Measurements from ENCODE around the gene TTC17. TPM values are rescaled to one million over a fixed set of nuclear protein-coding genes. Genes with fewer than 3 reads are reported as not detected.

TTC17 gene
- total and polyA plus RNA-seq, 12 donors: 44.2 to 126 (median 69.2) TPM

DNA sequence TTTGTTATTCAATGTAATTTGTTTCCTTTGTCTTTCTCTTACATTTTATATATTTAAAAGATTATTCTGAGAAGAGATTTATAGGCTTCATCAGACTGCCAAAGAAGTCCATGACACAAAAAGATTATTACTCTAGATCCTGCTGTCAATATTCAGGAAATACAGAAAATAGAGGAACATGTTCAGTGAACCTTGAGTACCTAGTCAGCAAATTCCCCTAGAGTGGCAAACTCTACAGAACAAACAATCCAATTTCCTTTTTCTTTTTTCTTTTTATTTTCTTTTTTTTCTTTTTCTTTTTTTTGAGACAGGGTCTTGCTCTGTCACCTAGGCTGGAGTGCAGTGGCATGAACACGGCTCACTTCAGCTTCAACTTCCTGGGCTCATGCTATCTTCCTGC lies 23.9 kb downstream of the TTC17 start:
- TF ChIP-seq, protein P1, sequence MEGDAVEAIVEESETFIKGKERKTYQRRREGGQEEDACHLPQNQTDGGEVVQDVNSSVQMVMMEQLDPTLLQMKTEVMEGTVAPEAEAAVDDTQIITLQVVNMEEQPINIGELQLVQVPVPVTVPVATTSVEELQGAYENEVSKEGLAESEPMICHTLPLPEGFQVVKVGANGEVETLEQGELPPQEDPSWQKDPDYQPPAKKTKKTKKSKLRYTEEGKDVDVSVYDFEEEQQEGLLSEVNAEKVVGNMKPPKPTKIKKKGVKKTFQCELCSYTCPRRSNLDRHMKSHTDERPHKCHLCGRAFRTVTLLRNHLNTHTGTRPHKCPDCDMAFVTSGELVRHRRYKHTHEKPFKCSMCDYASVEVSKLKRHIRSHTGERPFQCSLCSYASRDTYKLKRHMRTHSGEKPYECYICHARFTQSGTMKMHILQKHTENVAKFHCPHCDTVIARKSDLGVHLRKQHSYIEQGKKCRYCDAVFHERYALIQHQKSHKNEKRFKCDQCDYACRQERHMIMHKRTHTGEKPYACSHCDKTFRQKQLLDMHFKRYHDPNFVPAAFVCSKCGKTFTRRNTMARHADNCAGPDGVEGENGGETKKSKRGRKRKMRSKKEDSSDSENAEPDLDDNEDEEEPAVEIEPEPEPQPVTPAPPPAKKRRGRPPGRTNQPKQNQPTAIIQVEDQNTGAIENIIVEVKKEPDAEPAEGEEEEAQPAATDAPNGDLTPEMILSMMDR (IDR thresholded peaks at IDR 0.05): no peak
- TF ChIP-seq POLR2A (IDR thresholded peaks at IDR 0.05): no peak
- Histone ChIP-seq H3K27ac (no peak overlapping the region), H3K9me3 (replicated peaks in 1 of 3) (no peaks in the 10 kb centered on the region), H3K36me3 (replicated peaks in 1 of 2) (no peaks in the 10 kb centered on the region), H3K4me1 (replicated peaks in 1 of 2) (peaks cover 0 to 12% of the 10 kb centered on the region in 2 donors), H3K4me3 (no peak overlapping the region), H3K27me3 (no peaks in the 10 kb centered on the region)
- DNase-seq: no peak
- intact Hi-C loops (cut with DNase I): no loop called here
- 87 to 100% (median 94%) methylated on average over 1 of the region's 1 CpG for WGBS, 4 donors

DNA sequence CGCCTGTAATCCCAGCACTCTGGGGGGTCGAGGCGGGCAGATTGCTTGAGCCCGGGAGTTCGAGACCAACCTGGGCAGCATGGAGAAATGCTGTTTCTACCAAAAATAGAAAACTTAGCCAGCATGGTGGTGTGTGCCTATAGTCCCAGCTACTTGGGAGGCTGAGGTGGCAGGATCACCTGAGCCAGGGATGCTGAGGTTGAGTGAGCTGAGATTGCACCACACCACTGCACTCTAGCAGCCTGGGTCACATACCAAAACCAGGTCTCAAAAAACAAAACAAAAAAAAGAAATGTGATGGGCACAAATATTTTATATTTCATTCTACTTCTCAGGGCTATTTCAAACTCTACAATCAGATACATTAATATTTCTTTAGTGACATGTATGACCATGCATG lies 25.7 kb downstream of the TTC17 start:
- no peak for TF ChIP-seq POLR2A (IDR thresholded peaks at IDR 0.05)
- TF ChIP-seq, protein P1 (IDR thresholded peaks at IDR 0.05): no peak
- H3K4me3 ChIP-seq: no peak overlapping the region
- no peak overlapping the region for H3K27ac ChIP-seq
- H3K9me3 ChIP-seq (replicated peaks in 1 of 3): no peaks in the 10 kb centered on the region
- H3K4me1 ChIP-seq (replicated peaks in 1 of 2): no peaks in the 10 kb centered on the region
- 89 to 99% (median 92%) methylated on average over 5 of the region's 5 CpGs for WGBS, 4 donors
- no peak for DNase-seq
- intact Hi-C loops (cut with DNase I): no loop called here
- H3K36me3 ChIP-seq (replicated peaks in 1 of 2): peaks cover 0 to 3% of the 10 kb centered on the region in 2 donors
- no peaks in the 10 kb centered on the region for H3K27me3 ChIP-seq

DNA sequence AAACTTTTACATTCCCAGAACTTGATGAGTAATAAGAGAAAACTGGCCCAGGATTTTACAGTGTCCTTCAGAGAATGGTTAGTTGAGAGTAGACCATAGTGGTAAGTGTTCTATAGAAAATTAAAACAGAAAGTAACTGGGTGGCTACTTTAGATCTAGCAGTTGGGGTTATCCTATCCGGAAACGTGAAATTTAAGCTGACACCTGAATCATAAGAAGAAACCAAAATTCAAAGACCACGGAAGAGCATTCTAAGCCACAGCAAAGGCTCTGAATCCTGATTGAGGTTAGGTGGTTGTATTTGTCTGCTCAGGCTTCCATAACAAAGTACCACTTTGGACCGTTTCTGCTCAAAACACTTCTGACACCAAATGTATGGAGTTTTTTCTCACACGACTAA lies 34.0 kb downstream of the TTC17 start:
- Histone ChIP-seq H3K27me3 (no peaks in the 10 kb centered on the region), H3K27ac (no peak overlapping the region), H3K9me3 (replicated peaks in 1 of 3) (no peaks in the 10 kb centered on the region), H3K4me3 (no peak overlapping the region), H3K4me1 (replicated peaks in 1 of 2) (peaks cover 0 to 3% of the 10 kb centered on the region in 2 donors), H3K36me3 (replicated peaks in 1 of 2) (peaks cover 0 to 36% of the 10 kb centered on the region in 2 donors)
- 91 to 99% (median 95%) methylated on average over 5 of the region's 5 CpGs for WGBS, 4 donors
- intact Hi-C loops (cut with DNase I): no loop called here
- TF ChIP-seq, protein P1 (IDR thresholded peaks at IDR 0.05): no peak
- TF ChIP-seq POLR2A (IDR thresholded peaks at IDR 0.05): no peak
- no peak for DNase-seq

DNA sequence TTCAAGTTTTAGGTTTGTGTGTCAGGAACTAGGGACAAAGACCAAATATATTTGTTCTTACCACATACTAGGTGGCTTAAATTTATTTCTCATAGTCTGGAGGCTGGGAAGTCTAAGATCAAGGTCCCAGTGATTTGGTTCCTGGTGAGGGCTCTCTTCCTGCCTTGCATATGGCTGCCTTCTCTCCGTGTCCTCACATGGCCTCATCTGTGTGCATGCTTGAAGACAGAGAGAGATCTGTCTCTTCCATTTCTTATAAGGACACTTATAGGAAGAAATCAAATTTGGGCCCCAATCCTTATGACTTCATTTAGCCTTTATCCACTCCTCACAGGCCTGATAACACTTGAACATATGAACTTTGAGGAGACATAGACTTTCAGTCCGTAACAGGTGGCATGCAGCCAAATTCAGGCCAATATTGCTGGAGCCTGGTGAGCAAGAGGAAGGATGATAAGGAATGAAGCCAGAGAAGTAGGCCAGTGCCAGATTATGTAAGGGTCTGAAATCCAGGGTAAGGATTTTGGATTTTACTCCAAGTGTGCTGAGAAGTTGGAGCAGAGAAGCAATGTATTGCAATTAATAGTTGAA lies 35.1 kb downstream of the TTC17 start:
- peak; percentile 39 to 89 (median 83) for DNase-seq
- Histone ChIP-seq H3K27ac (no peak overlapping the region), H3K36me3 (replicated peaks in 1 of 2) (peaks cover 0 to 46% of the 10 kb centered on the region in 2 donors)

More for the DNA sequence above, 35.1 kb downstream of the TTC17 start:
- WGBS, 4 donors: 54 to 63% (median 58%) methylated on average over 2 of the region's 2 CpGs
- Histone ChIP-seq H3K27me3 (no peaks in the 10 kb centered on the region), H3K4me1 (replicated peaks in 1 of 2) (peaks cover 0 to 3% of the 10 kb centered on the region in 2 donors), H3K9me3 (replicated peaks in 1 of 3) (no peaks in the 10 kb centered on the region), H3K4me3 (no peak overlapping the region)
- intact Hi-C loops (cut with DNase I): no loop called here
- TF ChIP-seq, protein P1 (IDR thresholded peaks at IDR 0.05): no peak
- TF ChIP-seq POLR2A (IDR thresholded peaks at IDR 0.05): no peak
